PC-9 (cell line): ENCODE results near the gene EVL. TPM values are rescaled to one million over a fixed set of nuclear protein-coding genes. Genes with fewer than 3 reads are reported as not detected.

ENCODE experiments used
- BruUV-seq: library from RNA; stranded (reverse); fragments of 400-500 nt; replicated peaks from 2 replicates; lab custom pipeline; 2021; lab: Mats Ljungman, UMichigan
- CTCF ChIA-PET: fragments of 300-600 bp; sonication (Branson Sonifier 250); formaldehyde crosslinking; loops from one replicate; lab custom pipeline; 2022; ENCODE audit warnings: antibody characterized with exemption; lab: Charles Lee
- POLR2A ChIA-PET: fragments of 300-600 bp; sonication (Branson Sonifier 250); formaldehyde crosslinking; loops from one replicate; lab custom pipeline; 2022; ENCODE audit warnings: antibody characterized with exemption; ENCODE audit not compliant: unreplicated experiment; lab: Charles Lee
- DNase-seq, 2 experiments: peaks; one replicate each; pipeline versions ENCODE4 v3.0.0 to v3.0.0-alpha.2; 2015 to 2022; ENCODE audit warnings: mixed read lengths in 1 of 2
- H2AFZ ChIP-seq: fragments of 200-600 bp; sonication (generic); 2 replicates; pipeline ENCODE4 v1.8.1; 2017; ENCODE audit warnings: antibody characterized with exemption
- H3F3A ChIP-seq: fragments of 200-600 bp; sonication (generic); 2 replicates; pipeline ENCODE4 v1.8.1; 2017; ENCODE audit warnings: antibody characterized with exemption, mild to moderate bottlenecking, low read depth; ENCODE audit not compliant: insufficient read depth
- H3K27ac ChIP-seq: fragments of 200-600 bp; sonication (generic); 2 replicates; pipeline ENCODE4 v1.6.1; 2016; ENCODE audit warnings: mixed run types
- H3K27me3 ChIP-seq: fragments of 200-600 bp; sonication (generic); 2 replicates; pipeline ENCODE4 v1.6.1; 2016; ENCODE audit warnings: low read depth, mixed run types; ENCODE audit not compliant: insufficient read depth
- H3K36me3 ChIP-seq: fragments of 200-600 bp; sonication (generic); 2 replicates; pipeline ENCODE4 v1.6.1; 2016; ENCODE audit warnings: low read depth, mixed run types
- H3K4me1 ChIP-seq: fragments of 200-600 bp; sonication (generic); replicated peaks from 2 replicates; pipeline ENCODE4 v1.6.1; 2016; ENCODE audit warnings: mixed run types; ENCODE audit not compliant: insufficient read depth
- H3K4me2 ChIP-seq: fragments of 200-600 bp; sonication (generic); 2 replicates; pipeline ENCODE4 v1.6.1; 2017; ENCODE audit warnings: mixed run types
- H3K4me3 ChIP-seq: fragments of 200-600 bp; sonication (generic); 2 replicates; pipeline ENCODE4 v1.6.1; 2016; ENCODE audit warnings: mixed run types
- H3K79me2 ChIP-seq: fragments of 200-600 bp; sonication (generic); 2 replicates; pipeline ENCODE4 v1.6.1; 2017; ENCODE audit warnings: low read depth, mixed run types
- H3K9me2 ChIP-seq: fragments of 200-600 bp; sonication (generic); 2 replicates; pipeline ENCODE4 v1.8.1; 2017; ENCODE audit warnings: mild to moderate bottlenecking; ENCODE audit not compliant: insufficient read depth
- H3K9me3 ChIP-seq: fragments of 200-600 bp; sonication (generic); 2 replicates; pipeline ENCODE4 v1.8.1; 2016; ENCODE audit warnings: low read depth; ENCODE audit not compliant: insufficient read depth
- H4K20me1 ChIP-seq: fragments of 200-600 bp; sonication (generic); 2 replicates; pipeline ENCODE4 v1.8.1; 2017; ENCODE audit not compliant: insufficient read depth
- CTCF ChIP-seq: fragments of 200-600 bp; sonication (generic); conservative IDR thresholded peaks from 2 replicates; pipeline ENCODE4 v1.6.1; 2017; ENCODE audit warnings: mixed run types, antibody characterized with exemption, mild to moderate bottlenecking, moderate library complexity
- EZH2 ChIP-seq: fragments of 200-600 bp; sonication (generic); IDR thresholded peaks from 2 replicates; pipeline ENCODE4 v1.8.0; 2017; ENCODE audit warnings: antibody characterized with exemption, low read depth
- intact Hi-C: fragments of 100-400 bp; cut with micrococcal nuclease; formaldehyde crosslinking; loops from one replicate; pipeline ENCODE4 v1.10.0; 2022; ENCODE audit not compliant: unreplicated experiment
- total RNA-seq: library from RNA; stranded (reverse); gene quantifications from 2 replicates; pipeline ENCODE4 v1.2.3, GENCODE V29; 2021

EVL gene
- total RNA-seq, 1 experiment from 2014 or later: 5.9 TPM

GRCh38 chr14:100132161-100132902 lies 67.1 kb downstream of the EVL start:
- DNase-seq: no peak

GRCh38 chr14:100132903-100133510 lies 67.8 kb downstream of the EVL start:
- DNase-seq: no peak
- H3K9me3 ChIP-seq: no peaks in the 10 kb centered on the region
- no peaks in the 10 kb centered on the region for H3K4me1 ChIP-seq
- no peaks in the 10 kb centered on the region for H3K79me2 ChIP-seq
- H2AFZ ChIP-seq: no peak overlapping the region
- no peak overlapping the region for H3K4me2 ChIP-seq
- no TSS peak for BruUV-seq
- H3K4me3 ChIP-seq: no peak overlapping the region
- no peaks in the 10 kb centered on the region for H3K27me3 ChIP-seq
- TF ChIP-seq EZH2 (no peak), CTCF (no peak)
- intact Hi-C loops: no loop called here
- H3K27ac ChIP-seq: no peak overlapping the region
- ChIA-PET POLR2A (no interaction called here), CTCF (no interaction called here)
- H3K36me3 ChIP-seq: no peaks in the 10 kb centered on the region
- no peaks in the 10 kb centered on the region for H3K9me2 ChIP-seq
- H3F3A ChIP-seq: no peaks in the 10 kb centered on the region
- H4K20me1 ChIP-seq: no peaks in the 10 kb centered on the region

More at GRCh38 chr14:100132161-100132902, 67.1 kb downstream of the EVL start:
- H3K36me3 ChIP-seq: no peaks in the 10 kb centered on the region
- no peak overlapping the region for H3K27ac ChIP-seq
- no peaks in the 10 kb centered on the region for H3F3A ChIP-seq
- TF ChIP-seq CTCF (no peak), EZH2 (no peak)
- H3K79me2 ChIP-seq: no peaks in the 10 kb centered on the region
- no peaks in the 10 kb centered on the region for H4K20me1 ChIP-seq
- ChIA-PET CTCF (no interaction called here), POLR2A (no interaction called here)
- H3K4me3 ChIP-seq: no peak overlapping the region
- BruUV-seq: no TSS peak
- H2AFZ ChIP-seq: no peak overlapping the region
- intact Hi-C loops: no loop called here
- no peaks in the 10 kb centered on the region for H3K27me3 ChIP-seq
- H3K9me3 ChIP-seq: no peaks in the 10 kb centered on the region
- no peaks in the 10 kb centered on the region for H3K9me2 ChIP-seq
- H3K4me2 ChIP-seq: no peak overlapping the region
- H3K4me1 ChIP-seq: no peaks in the 10 kb centered on the region

- H3K4me1 ChIP-seq: no peaks in the 10 kb centered on the region
- POLR2A ChIA-PET: no interaction called here
- no peaks in the 10 kb centered on the region for H3K9me3 ChIP-seq
- H3K9me2 ChIP-seq: no peaks in the 10 kb centered on the region
- no peak overlapping the region for H3K27ac ChIP-seq
- TF ChIP-seq EZH2 (no peak), CTCF (no peak)
- DNase-seq: no peak
- CTCF ChIA-PET: no interaction called here
- H3F3A ChIP-seq: no peaks in the 10 kb centered on the region
- H3K4me2 ChIP-seq: no peak overlapping the region
- H4K20me1 ChIP-seq: no peaks in the 10 kb centered on the region
- H3K27me3 ChIP-seq: no peaks in the 10 kb centered on the region
- BruUV-seq: no TSS peak
- no peaks in the 10 kb centered on the region for H3K36me3 ChIP-seq
- no peak overlapping the region for H3K4me3 ChIP-seq
- intact Hi-C loops: no loop called here
- no peak overlapping the region for H2AFZ ChIP-seq
- no peaks in the 10 kb centered on the region for H3K79me2 ChIP-seq
Observed at GRCh38 chr14:100134586-100134985, 69.4 kb downstream of the EVL start.
